ENCODE data around the gene SAMD4B. TPM values are rescaled to one million over a fixed set of nuclear protein-coding genes. Genes with fewer than 3 reads are reported as not detected.

The SAMD4B gene
- total and polyA plus RNA-seq, 9 of the 15 experiments (the other 6 are each of a cell fraction or from before 2014, with no cell fraction given): 3.4 to 90.5 (median 38.0) TPM

GRCh38 chr19:39390751-39391437, 48.7 kb downstream of the SAMD4B start, which contains the start of the genes MED29 and PAF1:
MED29 (plus strand) TSS chr19:39391378; CDS start chr19:39391423, 45 bp downstream.
PAF1 (minus strand) TSS chr19:39391106; CDS start chr19:39390864, 242 bp downstream.
- peak; percentile 100 for FAIRE-seq
- intact Hi-C loops (cut with micrococcal nuclease): loop anchor here (2.0 kb wide), 2 partner anchors 46 to 54 kb away; partner anchors contain the start of gene SUPT5H
- POLR2A ChIA-PET: interaction anchor here (0.5 to 2.3 kb wide), 32 partner anchors 8 to 542 kb away, joined by 3 to 25 read pairs (median 4); partner anchors contain the start of genes PLEKHG2, RPS16, SAMD4B and ZFP36
- peak; percentile 47 for TF ChIP-seq SAP30 (IDR thresholded peaks at IDR 0.05; ENCODE audit: borderline replicate concordance, insufficient read depth, low read depth, low read length, poor library complexity, severe bottlenecking)
- TF ChIP-seq ARID4B (CRISPR knock-in tag; IDR thresholded peaks at IDR 0.05): 0 out of 2 replicates have a peak, but pooled peaks have one; percentile 82
- TF ChIP-seq ETV5 (CRISPR knock-in tag; IDR thresholded peaks at IDR 0.05; ENCODE audit: low read depth): peak; percentile 76
- peak; percentile 70 for TF ChIP-seq ZBTB26 (CRISPR knock-in tag; IDR thresholded peaks at IDR 0.05)
- TF ChIP-seq TOE1 (IDR thresholded peaks at IDR 0.05; ENCODE audit: borderline replicate concordance): peak; percentile 71; the same call in 1 of the 2 replicates
- no peak for TF ChIP-seq TOE1 (CRISPR knock-in tag; IDR thresholded peaks at IDR 0.05; ENCODE audit: borderline replicate concordance, low read depth)
- peak; percentile 36; the same call in 1 of the 2 replicates for TF ChIP-seq FOXP1 (CRISPR knock-in tag; IDR thresholded peaks at IDR 0.05)
- TF ChIP-seq NR4A1 (CRISPR knock-in tag; IDR thresholded peaks at IDR 0.05): no peak
- 0 out of 2 replicates have a peak, but pooled peaks have one; percentile 59 for TF ChIP-seq NR4A1 (tag; IDR thresholded peaks at IDR 0.05)
- 0 out of 2 replicates have a peak, but pooled peaks have one; percentile 58 for TF ChIP-seq PHF21A (IDR thresholded peaks at IDR 0.05; ENCODE audit: borderline replicate concordance, low read depth)

More at GRCh38 chr19:39390751-39391437, 48.7 kb downstream of the SAMD4B start, which contains the start of the genes MED29 and PAF1:
- no peaks in the 10 kb centered on the region for H3K9me3 ChIP-seq (replicated peaks; ENCODE audit: control insufficient read depth, insufficient read depth, low read depth, low read length)
- peaks cover 11 to 15% of the 10 kb centered on the region in 2 experiments for H3K4me1 ChIP-seq (replicated peaks in 1 of 2; ENCODE audit: control insufficient read depth in 2 of 2, insufficient read depth in 2 of 2, low read length in 2 of 2)
- no peaks in the 10 kb centered on the region for H4K20me1 ChIP-seq (replicated peaks; ENCODE audit: control insufficient read depth, insufficient read depth, low read length)
- ATAC-seq: peak; percentile 98
- peaks cover 56% of the 10 kb centered on the region for H3K36me3 ChIP-seq (ENCODE audit: control insufficient read depth, insufficient read depth, low read length)
- H3K9ac ChIP-seq (ENCODE audit: insufficient read depth in 1 of 2, low read depth in 2 of 2, low read length in 2 of 2): peak within 1 kb of the TSS; percentile 96 to 97
- under 1% methylated on average over 53 of the region's 60 CpGs for WGBS (ENCODE audit: insufficient coverage, low coverage, missing lambda C conversion rate)
- CTCF ChIA-PET (ENCODE audit: low intra/inter-chr PET ratio): no interaction called here
- no peaks in the 10 kb centered on the region for H3K9me1 ChIP-seq (ENCODE audit: control insufficient read depth, insufficient read depth, low read length)
- H3K4me2 ChIP-seq (ENCODE audit: insufficient read depth, low read length): peak within 1 kb of the TSS; percentile 97
- peak; percentile 96 to 99 (median 98) for DNase-seq (ENCODE audit: extremely low read depth in 1 of 4, low spot score in 3 of 4)
- H3K27ac ChIP-seq (ENCODE audit: extremely low read depth, low read depth, low read length): peak within 1 kb of the TSS; percentile 99
- peak within 1 kb of the TSS; percentile 95 for H3K4me3 ChIP-seq
- H3K27me3 ChIP-seq (ENCODE audit: control insufficient read depth in 2 of 2, insufficient read depth in 2 of 2, low read length in 2 of 2): no peaks in the 10 kb centered on the region
- peaks cover 27% of the 10 kb centered on the region for H3K79me2 ChIP-seq (ENCODE audit: control insufficient read depth, insufficient read depth, low read length)
- H2AFZ ChIP-seq (ENCODE audit: low read depth, low read length): peak within 1 kb of the TSS; percentile 99
- in situ Hi-C loops (cut with MboI): no loop called here
- BruUV-seq (replicated peaks): no TSS peak

Data from K562 (cell line).